Pulmonary artery endothelial cell (primary cell): ENCODE measurements around the gene TMEM183A. TPM values are rescaled to one million over a fixed set of nuclear protein-coding genes. Genes with fewer than 3 reads are reported as not detected.

ENCODE experiments used
- DNase-seq: peaks from one replicate; pipeline ENCODE4 v3.0.0-alpha.2; 2011; ENCODE audit warnings: low read depth, low spot score
- total RNA-seq: library from RNA; depleted of rRNA; stranded (reverse); fragments of >200 nt; gene quantifications from 2 replicates; pipeline ENCODE4 v1.2.3, GENCODE V29; 2014

Gene TMEM183A
- total RNA-seq, 1 donor from 2014 or later: 97.8 TPM

- no peak for DNase-seq
These were observed 21.8 kb downstream of the TMEM183A start for GRCh38 chr1:203028784-203029553.

GRCh38 chr1:203031467-203031866 is 24.3 kb downstream of the TMEM183A start:
- DNase-seq: no peak

GRCh38 chr1:203033287-203033686 is 26.1 kb downstream of the TMEM183A start:
- DNase-seq: no peak

- DNase-seq: no peak
These were observed 26.7 kb downstream of the TMEM183A start for GRCh38 chr1:203033917-203034316.

DNA sequence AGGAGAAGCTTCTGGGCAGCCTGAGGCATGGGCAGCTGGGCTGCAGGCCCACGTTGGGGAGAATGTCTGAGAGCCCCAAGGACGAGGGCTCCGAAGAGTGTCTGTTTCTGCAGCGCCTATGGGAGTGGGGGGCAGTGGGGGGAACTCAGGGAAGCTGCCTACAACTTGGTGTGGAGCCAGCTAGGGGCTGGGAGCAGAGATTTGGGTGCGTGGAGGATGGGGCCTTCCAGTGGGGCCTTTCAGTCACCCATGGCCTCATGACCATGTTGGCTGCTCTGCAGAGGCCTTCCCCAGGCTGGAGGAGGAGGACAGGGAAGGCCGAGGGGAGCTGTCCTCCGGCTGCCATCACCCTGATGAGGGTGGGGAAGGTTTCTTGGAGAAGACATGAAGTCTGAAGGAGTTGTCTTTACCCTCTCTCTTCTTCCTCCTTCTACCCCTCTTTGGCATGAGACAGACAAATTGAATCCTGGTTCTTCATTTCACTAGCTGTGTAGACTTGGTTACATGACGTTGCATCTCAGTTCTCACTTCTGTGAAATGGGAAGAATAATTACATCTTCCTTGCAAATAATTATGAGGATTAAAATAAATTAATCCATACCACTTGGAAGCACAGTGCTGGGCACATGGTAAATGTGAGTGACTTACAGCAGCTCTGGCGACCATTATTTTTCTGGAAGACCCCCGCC is 27.4 kb downstream of the TMEM183A start:
- DNase-seq: no peak

DNA sequence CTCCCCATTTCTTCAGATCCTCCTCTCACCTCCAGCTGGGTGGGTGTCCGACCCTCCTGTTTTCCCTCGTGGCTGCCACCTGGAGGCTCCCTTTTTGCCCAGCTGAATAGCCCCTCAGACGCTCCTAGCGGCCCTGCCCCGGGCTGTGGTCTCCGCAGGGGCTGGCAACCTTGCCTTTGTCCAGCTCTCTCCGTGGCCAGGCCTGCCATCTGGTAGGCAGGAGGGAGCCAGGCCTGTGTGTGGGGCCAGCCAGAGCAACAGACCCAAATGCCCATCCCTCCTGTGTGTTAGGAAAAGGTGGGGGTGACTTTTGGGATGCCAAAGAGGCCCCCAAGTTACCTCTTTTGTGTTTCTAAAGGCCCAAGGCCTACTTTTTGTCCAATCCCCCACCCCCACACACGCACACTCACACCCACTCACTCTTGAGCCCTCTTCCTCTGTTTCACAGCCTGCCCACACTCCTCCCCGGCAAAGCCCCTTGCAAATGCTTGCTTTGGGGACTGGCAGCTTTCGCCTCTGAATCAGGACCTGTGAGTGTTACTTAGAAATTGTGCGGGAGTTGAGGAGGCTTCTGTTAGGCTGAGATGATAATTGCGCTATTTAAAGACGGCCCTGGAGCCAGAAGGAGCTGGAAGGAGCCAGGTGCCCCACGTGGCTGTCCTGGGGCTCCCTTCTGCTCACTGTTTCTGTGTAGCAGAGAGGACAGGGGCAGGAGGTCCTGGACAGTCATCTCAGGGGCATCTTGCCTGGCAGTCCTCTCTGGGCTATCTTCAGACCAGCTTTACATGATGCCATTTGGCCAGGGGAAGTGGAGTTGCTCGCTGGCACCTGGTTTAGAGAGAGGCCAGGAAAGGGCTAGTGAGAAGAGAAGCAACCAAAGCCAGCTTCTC is 28.2 kb downstream of the TMEM183A start:
- no peak for DNase-seq

GRCh38 chr1:203036135-203036534 is 29.0 kb downstream of the TMEM183A start:
- DNase-seq: no peak

- no peak for DNase-seq
These were observed 29.4 kb downstream of the TMEM183A start for GRCh38 chr1:203036537-203036936.

- DNase-seq: no peak
These were observed 30.5 kb downstream of the TMEM183A start for GRCh38 chr1:203037509-203038190.

DNA sequence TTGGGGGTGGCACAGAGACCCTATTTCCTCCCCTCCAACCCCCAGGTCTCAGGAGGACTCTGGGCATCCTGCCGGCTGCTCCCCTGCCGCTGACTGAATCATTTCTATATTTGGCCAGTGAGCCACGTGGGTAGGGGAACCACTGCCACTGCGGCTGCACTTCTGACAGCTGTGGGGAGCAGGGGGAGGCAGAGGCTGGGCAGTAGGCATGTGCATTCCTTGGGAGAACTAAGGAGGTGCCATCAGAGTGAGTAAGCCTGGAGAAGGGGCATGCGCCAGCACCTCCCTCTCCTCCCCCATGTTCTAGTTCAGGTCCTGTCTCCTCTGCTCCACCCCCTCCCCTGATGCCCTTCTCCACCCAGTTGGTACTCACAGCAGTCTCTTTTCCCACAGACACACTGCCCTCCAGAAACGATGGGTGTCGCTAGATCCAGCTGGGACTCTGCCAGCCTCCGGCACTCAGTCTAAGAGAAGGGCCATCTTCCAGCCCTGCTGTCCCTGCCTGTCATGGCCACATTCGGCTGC is 31.1 kb downstream of the TMEM183A start:
- no peak for DNase-seq

GRCh38 chr1:203038891-203039608 is 31.9 kb downstream of the TMEM183A start:
- DNase-seq: no peak

DNA sequence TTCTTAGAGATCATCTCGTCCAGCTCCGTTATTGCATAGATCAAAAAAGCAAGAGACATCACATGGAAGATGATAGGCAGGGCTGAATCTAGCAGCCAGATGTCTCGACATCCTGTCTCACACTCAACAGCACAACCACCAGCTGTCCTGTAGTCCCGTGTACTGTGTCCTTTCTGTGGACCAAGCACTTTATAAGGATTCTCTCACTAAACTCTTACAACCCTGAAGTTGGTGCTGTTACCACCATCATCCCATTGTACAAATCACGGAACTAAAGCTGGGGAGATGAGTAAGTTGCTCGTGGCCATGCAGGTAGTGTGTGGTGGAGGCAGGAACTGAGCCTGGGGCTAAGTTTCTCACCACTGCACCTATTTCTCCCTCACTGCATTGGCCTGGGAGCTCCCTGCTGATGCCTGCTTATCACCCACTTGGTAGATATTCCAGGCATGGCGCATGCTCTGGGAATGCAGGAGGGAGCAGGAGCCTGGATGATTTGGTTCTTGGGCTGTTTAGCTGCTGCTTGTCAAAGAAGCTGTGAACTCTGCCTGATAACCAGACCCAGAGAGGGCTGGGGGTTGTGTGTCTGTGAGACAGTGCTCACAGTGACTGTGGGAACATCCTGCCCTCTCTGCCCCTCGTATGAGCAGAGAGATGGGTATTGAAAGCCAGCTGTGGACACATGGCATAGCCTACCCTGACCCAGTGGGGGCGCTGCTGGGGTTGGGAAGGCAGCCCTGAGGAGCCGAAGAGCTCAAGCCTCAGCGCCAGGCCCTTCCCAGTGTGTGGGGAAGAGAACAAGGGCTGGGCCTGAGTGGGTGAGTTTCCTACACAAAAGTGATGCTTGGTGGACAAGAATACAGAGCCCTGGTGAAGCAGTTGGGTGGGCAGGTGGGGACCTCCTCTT is 32.7 kb downstream of the TMEM183A start:
- no peak for DNase-seq

GRCh38 chr1:203040513-203041275 is 33.5 kb downstream of the TMEM183A start:
- no peak for DNase-seq

- no peak for DNase-seq
These were observed 34.3 kb downstream of the TMEM183A start for GRCh38 chr1:203041351-203041932.

DNA sequence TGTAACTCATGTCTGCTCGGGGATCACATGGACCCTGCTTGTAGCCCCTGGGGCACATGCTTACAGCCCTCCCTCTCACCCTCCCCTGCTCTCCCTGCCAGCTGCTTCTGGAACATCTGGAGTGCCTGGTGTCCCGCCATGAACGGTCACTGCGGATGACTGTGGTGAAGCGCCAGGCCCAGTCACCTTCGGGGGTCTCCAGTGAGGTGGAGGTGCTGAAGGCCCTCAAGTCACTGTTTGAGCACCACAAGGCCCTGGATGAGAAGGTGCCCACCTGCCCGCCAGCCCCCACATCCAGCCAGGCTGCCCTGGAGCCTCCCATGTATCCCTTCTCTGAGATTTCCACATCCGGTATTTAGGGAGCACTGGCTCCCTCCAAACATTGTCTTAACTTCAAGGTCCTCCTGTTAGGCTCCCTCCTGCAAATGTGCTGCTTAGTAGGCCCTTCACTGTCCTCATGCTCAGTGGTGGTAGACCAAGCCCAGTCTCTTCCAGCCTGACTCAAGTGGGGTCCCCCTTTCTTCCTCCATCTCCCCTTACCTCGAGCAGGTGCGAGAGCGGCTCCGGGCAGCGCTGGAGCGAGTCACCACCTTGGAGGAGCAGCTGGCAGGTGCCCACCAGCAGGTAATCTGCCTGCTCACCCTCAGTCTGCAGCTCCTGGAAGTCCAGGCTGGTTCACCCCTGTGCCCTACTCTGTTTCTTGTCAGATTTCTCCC is 36.8 kb downstream of the TMEM183A start:
- DNase-seq: no peak

- DNase-seq: no peak
These were observed 37.5 kb downstream of the TMEM183A start for GRCh38 chr1:203044546-203045250.

DNA sequence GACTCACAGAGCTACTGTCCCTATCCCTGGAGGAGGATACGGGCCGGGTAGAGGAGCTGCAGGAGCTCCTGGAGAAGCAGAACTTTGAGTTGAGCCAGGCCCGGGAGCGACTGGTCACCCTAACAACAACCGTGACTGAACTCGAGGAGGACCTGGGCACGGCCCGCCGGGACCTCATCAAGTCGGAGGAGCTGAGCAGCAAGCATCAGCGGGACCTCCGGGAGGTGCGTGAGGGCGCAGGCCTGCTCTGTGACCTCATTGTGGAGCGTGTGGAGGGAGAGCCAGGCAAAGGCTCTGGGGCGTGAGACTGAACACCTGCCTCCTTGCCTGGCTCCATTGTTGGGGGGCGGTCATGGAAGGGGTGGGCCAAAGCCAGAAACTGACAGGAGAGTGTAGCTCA is 38.2 kb downstream of the TMEM183A start:
- DNase-seq: no peak
